Cardiac fibroblast (primary cell): Measurements from ENCODE around the gene NHP2.

Experiments
- DNase-seq, 2 donors: peaks; one replicate each; pipeline versions ENCODE4 v3.0.0 to v3.0.0-alpha.2; 2010; ENCODE audit warnings: low read depth in 2 of 2
- H3K4me3 ChIP-seq, 2 donors: replicated peaks in 1 of 2; 1 replicate in 1 of 2; 2 replicates in 1 of 2; pipeline ENCODE4 v1.5.1; 2011; ENCODE audit warnings: low read depth in 2 of 2, low read length in 2 of 2, mild to moderate bottlenecking in 2 of 2, moderate library complexity in 1 of 2
- CTCF ChIP-seq: IDR thresholded peaks from one replicate; pipeline ENCODE4 v1.5.1; 2011; ENCODE audit warnings: low read depth, mild to moderate bottlenecking, low read length, inconsistent platforms

The NHP2 gene

GRCh38 chr5:178123966-178124925, 29.4 kb downstream of the NHP2 start:
- no peak for DNase-seq
- H3K4me3 ChIP-seq = no peak overlapping the region
- no peak for TF ChIP-seq CTCF

GRCh38 chr5:178123094-178123965, 30.4 kb downstream of the NHP2 start:
- H3K4me3 ChIP-seq = no peak overlapping the region
- TF ChIP-seq CTCF = no peak
- no peak for DNase-seq

GRCh38 chr5:178122346-178122745, 31.3 kb downstream of the NHP2 start:
- H3K4me3 ChIP-seq = no peak overlapping the region
- TF ChIP-seq CTCF = no peak
- DNase-seq = no peak

- peak overlapping the region; percentile 8 to 24 for H3K4me3 ChIP-seq
- TF ChIP-seq CTCF = no peak
- DNase-seq = peak; percentile 34 to 57
Observed at GRCh38 chr5:178121391-178122276, 32.1 kb downstream of the NHP2 start.

GRCh38 chr5:178120607-178121357, 32.9 kb downstream of the NHP2 start:
- peak overlapping the region in 1 of 2 donors; percentile 24 for H3K4me3 ChIP-seq
- peak; percentile 46 for TF ChIP-seq CTCF
- peak; percentile 72 to 79 for DNase-seq
